Right kidney (tissue), 1 donor: ENCODE measurements around the gene RASSF10.

Experiments used
- DNase-seq: peaks from one replicate; pipeline ENCODE4 v3.0.0-alpha.2; 2016

RASSF10 gene

GRCh38 chr11:13054278-13054677, 45.2 kb downstream of the RASSF10 start:
- DNase-seq = no peak

GRCh38 chr11:13055200-13055599, 46.1 kb downstream of the RASSF10 start:
- no peak for DNase-seq

- no peak for DNase-seq
Measured at GRCh38 chr11:13061294-13061990, 52.3 kb downstream of the RASSF10 start.
